ENCODE measurements around the gene ZNF778. TPM values are rescaled to one million over a fixed set of nuclear protein-coding genes. Genes with fewer than 3 reads are reported as not detected.
"Not testable (repeated sequence)": the region's sequence is repeated elsewhere in the genome, so short reads cannot be mapped to it uniquely, and the experiment has no call there.

Gene ZNF778
- total and polyA plus RNA-seq, 2 of the 13 experiments (the other 11 are each of a cell fraction or from before 2014, with no cell fraction given) = 3.8 to 7.2 TPM

DNA sequence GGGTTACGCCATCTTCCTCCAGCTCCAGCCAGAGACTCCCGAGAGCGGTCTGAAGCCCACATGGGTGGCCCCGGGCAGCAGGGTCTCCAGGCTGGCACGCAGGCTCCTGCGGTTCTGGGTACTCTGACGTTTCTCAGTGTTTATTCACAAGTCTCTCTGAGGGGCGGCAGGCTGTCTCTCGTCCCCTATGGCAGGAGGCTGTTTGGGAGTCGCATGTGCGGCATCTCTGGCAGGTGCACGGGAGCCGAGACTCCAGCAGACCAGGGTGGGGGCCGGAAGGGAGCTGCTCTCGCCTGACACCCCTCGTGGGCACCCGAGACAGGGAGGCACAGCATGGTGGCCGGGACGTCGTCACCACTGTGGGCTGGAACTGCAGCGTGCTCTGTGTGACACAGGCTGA lies 48.1 kb downstream of the ZNF778 start:
- no TSS peak for BruUV-seq (replicated peaks)
- 95% methylated on average over 20 of the region's 21 CpGs for WGBS (ENCODE audit: low lambda C conversion rate)
- no peak for FAIRE-seq
- DNase-seq (ENCODE audit: low spot score) = no peak
- intact Hi-C loops (cut with micrococcal nuclease; ENCODE audit: unreplicated experiment) = no loop called here
- Histone ChIP-seq H3K27ac (ENCODE audit: extremely low read length, insufficient read depth, low read length) (no peak overlapping the region), H4K20me1 (ENCODE audit: insufficient read depth, low read length) (no peaks in the 10 kb centered on the region), H2AFZ (ENCODE audit: low read length) (no peak overlapping the region), H3K27me3 (ENCODE audit: control insufficient read depth in 1 of 2, insufficient read depth in 2 of 2, low read length in 2 of 2) (no peaks in the 10 kb centered on the region), H3K4me3 (replicated peaks in 1 of 3; ENCODE audit: insufficient read depth in 1 of 3, low read depth in 2 of 3, low read length in 3 of 3) (no peak overlapping the region), H3K36me3 (replicated peaks in 1 of 2; ENCODE audit: control insufficient read depth in 1 of 2, insufficient read depth in 2 of 2, low read length in 2 of 2) (peaks cover 24 to 32% of the 10 kb centered on the region in 2 experiments; a peak in 4 of 5 replicates), H3K9me3 (ENCODE audit: low read length) (no peaks in the 10 kb centered on the region), H3K79me2 (ENCODE audit: insufficient read depth, low read length) (peaks cover 7% of the 10 kb centered on the region), H3K4me2 (ENCODE audit: low read depth, low read length) (no peak overlapping the region), H3K4me1 (ENCODE audit: insufficient read depth, low read length) (peaks cover 26% of the 10 kb centered on the region), H3K9ac (ENCODE audit: insufficient read depth, low read depth, low read length) (no peak overlapping the region)
- TF ChIP-seq HNRNPL (IDR thresholded peaks at IDR 0.05; ENCODE audit: low read depth, low read length) = 0 out of 2 replicates have a peak, but pooled peaks have one; percentile 27
- peak; percentile 45 for TF ChIP-seq AGO2 (optimal IDR thresholded peaks at IDR 0.05; ENCODE audit: low read depth, low read length)
- peak; percentile 78 for TF ChIP-seq RBM22 (optimal IDR thresholded peaks at IDR 0.05; ENCODE audit: low read length)
- TF ChIP-seq SNRNP70 (IDR thresholded peaks at IDR 0.05; ENCODE audit: low read depth, low read length) = no peak
- CTCF ChIA-PET (ENCODE audit: low intra/inter-chr PET ratio, low total read pairs) = no interaction called here
- ATAC-seq = no peak
- in situ Hi-C loops (cut with HindIII; ENCODE audit: extremely low pct_ligation_motif_present, low pct_unique_long_range_greater_than_20kb) = loop anchor here (10.0 kb wide), 1 partner anchor 59 kb away; no protein-coding TSS in a partner anchor
- POLR2A ChIA-PET = no interaction called here

- no peak overlapping the region for H3K4me3 ChIP-seq (replicated peaks in 1 of 3; ENCODE audit: insufficient read depth in 1 of 3, low read depth in 2 of 3, low read length in 3 of 3)
- DNase-seq (ENCODE audit: low spot score) (no peak), FAIRE-seq (no peak), ATAC-seq (no peak)
- H3K9me3 ChIP-seq (ENCODE audit: low read length) = no peaks in the 10 kb centered on the region
- H3K27me3 ChIP-seq (ENCODE audit: control insufficient read depth in 1 of 2, insufficient read depth in 2 of 2, low read length in 2 of 2) = no peaks in the 10 kb centered on the region
- no peak overlapping the region for H2AFZ ChIP-seq (ENCODE audit: low read length)
- CTCF ChIA-PET (ENCODE audit: low intra/inter-chr PET ratio, low total read pairs) = no interaction called here
- H3K4me2 ChIP-seq (ENCODE audit: low read depth, low read length) = no peak overlapping the region
- peaks cover 17% of the 10 kb centered on the region for H3K4me1 ChIP-seq (ENCODE audit: insufficient read depth, low read length)
- peaks cover 4% of the 10 kb centered on the region for H3K79me2 ChIP-seq (ENCODE audit: insufficient read depth, low read length)
- intact Hi-C loops (cut with micrococcal nuclease; ENCODE audit: unreplicated experiment) (no loop called here), in situ Hi-C loops (cut with HindIII; ENCODE audit: extremely low pct_ligation_motif_present, low pct_unique_long_range_greater_than_20kb) (loop anchor here (10.0 kb wide), 1 partner anchor 58 kb away; no protein-coding TSS in a partner anchor)
- BruUV-seq (replicated peaks) = no TSS peak
- 99% methylated on average over 7 of the region's 17 CpGs for WGBS (ENCODE audit: low lambda C conversion rate)
- H3K36me3 ChIP-seq (replicated peaks in 1 of 2; ENCODE audit: control insufficient read depth in 1 of 2, insufficient read depth in 2 of 2, low read length in 2 of 2) = peaks cover 32 to 41% of the 10 kb centered on the region in 2 experiments; a peak in 4 of 5 replicates
- TF ChIP-seq POLR2A (IDR thresholded peaks at IDR 0.05; ENCODE audit: insufficient read depth in 1 of 2, low read depth in 2 of 2, low read length in 2 of 2) = 0 out of 4 replicates have a peak, but pooled peaks of 1 of the 2 experiments have one; percentile 42
- peak; percentile 90 for TF ChIP-seq AGO2 (optimal IDR thresholded peaks at IDR 0.05; ENCODE audit: low read depth, low read length)
- TF ChIP-seq ZC3H13 (CRISPR knock-in tag; IDR thresholded peaks at IDR 0.05) = peak; percentile 78
- TF ChIP-seq PAF1 (CRISPR knock-in tag; IDR thresholded peaks at IDR 0.05) = 0 out of 2 replicates have a peak, but pooled peaks have one; percentile 35
- no peak for TF ChIP-seq NAIF1 (CRISPR knock-in tag; IDR thresholded peaks at IDR 0.05; ENCODE audit: borderline replicate concordance)
- peak; percentile 87 for TF ChIP-seq RBM22 (optimal IDR thresholded peaks at IDR 0.05; ENCODE audit: low read length)
- TF ChIP-seq CBX1 (IDR thresholded peaks at IDR 0.05; ENCODE audit: low read depth) = no peak
- peak; percentile 11; the same call in 1 of the 2 replicates for TF ChIP-seq RAD21 (CRISPR knock-in tag; IDR thresholded peaks at IDR 0.05)
- TF ChIP-seq ZNF569 (CRISPR knock-in tag; IDR thresholded peaks at IDR 0.05; ENCODE audit: borderline replicate concordance) = no peak
- H3K27ac ChIP-seq (ENCODE audit: extremely low read length, insufficient read depth, low read length) = no peak overlapping the region
- peaks cover 5% of the 10 kb centered on the region; the same call in 1 of the 2 replicates for H4K20me1 ChIP-seq (ENCODE audit: insufficient read depth, low read length)
- H3K9ac ChIP-seq (ENCODE audit: insufficient read depth, low read depth, low read length) = no peak overlapping the region
- POLR2A ChIA-PET = no interaction called here
Measured at GRCh38 chr16:89266521-89267134, 49.1 kb downstream of the ZNF778 start.

DNA sequence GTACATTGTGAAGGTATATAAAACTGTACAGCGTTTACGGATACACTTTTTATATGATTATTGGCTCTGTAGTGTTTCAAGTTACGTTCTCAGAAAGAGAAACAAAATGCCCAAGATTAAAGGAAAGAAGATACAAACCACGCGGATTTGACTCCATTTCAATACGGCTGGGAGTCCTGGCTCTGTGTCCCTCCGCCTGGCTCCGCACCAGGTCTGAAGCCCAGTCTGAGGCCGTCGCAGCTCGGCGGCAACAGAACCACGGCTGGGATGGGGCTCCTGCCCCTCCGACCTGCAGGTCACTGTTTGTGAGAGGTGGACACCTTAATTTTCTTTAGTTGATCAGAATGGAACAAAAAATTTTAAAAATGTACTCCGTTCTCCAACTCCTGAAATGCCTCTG lies 50.2 kb downstream of the ZNF778 start:
- CTCF ChIA-PET (ENCODE audit: low intra/inter-chr PET ratio, low total read pairs); H3K9ac ChIP-seq (ENCODE audit: insufficient read depth, low read depth, low read length); H3K27me3 ChIP-seq (ENCODE audit: control insufficient read depth in 1 of 2, insufficient read depth in 2 of 2, low read length in 2 of 2); FAIRE-seq; intact Hi-C loops (cut with micrococcal nuclease; ENCODE audit: unreplicated experiment); H3K79me2 ChIP-seq (ENCODE audit: insufficient read depth, low read length); H3K27ac ChIP-seq (ENCODE audit: extremely low read length, insufficient read depth, low read length); H3K9me3 ChIP-seq (ENCODE audit: low read length); POLR2A ChIA-PET; H3K4me3 ChIP-seq (replicated peaks in 1 of 3; ENCODE audit: insufficient read depth in 1 of 3, low read depth in 2 of 3, low read length in 3 of 3); ATAC-seq; BruUV-seq (replicated peaks); H2AFZ ChIP-seq (ENCODE audit: low read length); H3K4me1 ChIP-seq (ENCODE audit: insufficient read depth, low read length); DNase-seq (ENCODE audit: low spot score); H4K20me1 ChIP-seq (ENCODE audit: insufficient read depth, low read length); H3K4me2 ChIP-seq (ENCODE audit: low read depth, low read length): not testable (repeated sequence)
- 95% methylated on average over 14 of the region's 15 CpGs for WGBS (ENCODE audit: low lambda C conversion rate)
- in situ Hi-C loops (cut with HindIII; ENCODE audit: extremely low pct_ligation_motif_present, low pct_unique_long_range_greater_than_20kb) = loop anchor here (10.0 kb wide), 1 partner anchor 57 kb away; no protein-coding TSS in a partner anchor
- peaks cover 34 to 50% of the 10 kb centered on the region in 2 experiments; a peak in 4 of 5 replicates for H3K36me3 ChIP-seq (replicated peaks in 1 of 2; ENCODE audit: control insufficient read depth in 1 of 2, insufficient read depth in 2 of 2, low read length in 2 of 2)

Data from HepG2 (cell line).